ENCODE data around the gene RNPS1. TPM values are rescaled to one million over a fixed set of nuclear protein-coding genes. Genes with fewer than 3 reads are reported as not detected.
A peak's percentile ranks its signal among the peaks of the same experiment; 100 is the strongest.

RNPS1 gene
- total RNA-seq, 2 experiments from 2014 or later, result 292 to 294 TPM

DNA sequence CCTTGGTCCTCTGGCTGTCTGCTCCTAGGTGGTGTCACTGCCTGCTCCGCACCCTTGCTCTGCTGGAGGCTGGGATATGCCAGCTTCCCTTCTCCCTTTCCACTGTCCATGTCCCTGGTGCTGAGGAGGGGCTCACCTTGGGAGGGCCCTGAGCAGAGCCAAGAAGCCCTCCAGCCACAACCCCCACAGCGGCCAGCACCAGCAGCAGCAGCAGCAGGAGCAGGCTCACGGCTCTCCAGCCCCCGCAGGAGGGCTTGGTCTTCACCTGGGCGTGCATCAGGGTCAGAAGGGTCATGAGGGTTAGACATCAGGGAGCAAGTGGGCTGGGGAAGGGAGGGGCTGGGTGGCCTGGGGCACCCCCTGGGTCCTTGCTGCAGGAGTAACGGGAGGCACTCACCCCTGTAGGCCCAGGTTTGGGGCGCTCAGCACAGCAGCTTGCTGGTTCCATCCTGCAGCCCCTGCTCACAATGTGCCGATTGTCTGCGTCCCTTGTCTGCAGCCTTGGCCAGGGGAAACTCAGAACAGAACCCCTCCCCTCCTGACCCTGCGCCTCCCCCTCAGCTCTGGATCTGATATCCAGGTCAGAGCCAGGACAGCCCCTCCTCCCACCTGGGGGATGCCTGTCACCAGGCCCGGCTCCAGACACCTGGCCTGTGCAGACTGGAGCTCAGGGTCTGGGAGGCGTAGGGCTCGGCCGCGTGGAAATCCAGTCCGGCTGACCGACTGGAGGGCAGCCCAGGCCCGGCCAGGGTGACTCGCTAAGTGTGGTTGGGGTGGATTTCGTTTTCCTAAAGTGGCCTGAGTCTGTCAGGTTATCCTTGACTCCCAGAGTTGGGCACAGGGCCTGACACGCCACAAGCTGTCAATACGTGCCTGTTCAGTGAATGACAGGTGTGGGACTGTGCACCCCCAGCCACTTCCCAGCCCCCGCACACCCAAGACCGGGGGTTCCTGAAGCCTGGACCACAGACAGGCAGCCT, 57.2 kb downstream of the RNPS1 start, which contains the start of gene BRICD5:
BRICD5 (minus strand) TSS at position 478 of the 980 bp plus-strand sequence; CDS start at position 448, 30 bp downstream.
- Mint-ChIP-seq H3K9me3 (no peaks in the 10 kb centered on the region), H3K4me3 (no peak within 1 kb of the TSS), H3K36me3 (peaks cover 36% of the 10 kb centered on the region), H3K27me3 (no peaks in the 10 kb centered on the region), H3K27ac (no peak within 1 kb of the TSS), H3K4me1 (ENCODE audit: low read depth) (peaks cover 37% of the 10 kb centered on the region)
- CTCF ChIA-PET, result no interaction called here
- DNase-seq, result no peak
- POLR2A ChIA-PET, result no interaction called here
- intact Hi-C loops (cut with micrococcal nuclease), result no loop called here

DNA sequence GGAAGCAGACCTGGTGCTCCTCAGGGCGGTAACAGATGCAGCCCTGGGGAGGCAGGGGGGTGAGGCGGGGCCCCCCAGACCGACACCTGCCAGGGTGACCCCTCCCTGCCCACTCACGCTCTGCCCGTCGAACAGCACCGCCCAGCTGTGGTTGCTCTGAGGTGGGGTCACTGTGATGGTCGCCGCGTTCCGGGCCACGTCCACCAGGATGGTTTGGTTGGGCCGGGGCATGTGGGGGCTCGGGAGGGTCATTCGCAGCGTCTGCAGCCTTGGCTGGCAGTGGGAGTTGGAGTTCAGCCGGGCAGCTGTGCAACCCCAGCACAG, 58.0 kb downstream of the RNPS1 start:
- ChIA-PET CTCF (no interaction called here), POLR2A (no interaction called here)
- peaks cover 35% of the 10 kb centered on the region for H3K4me1 Mint-ChIP-seq (ENCODE audit: low read depth)
- intact Hi-C loops (cut with micrococcal nuclease), result no loop called here
- no peak overlapping the region for H3K4me3 Mint-ChIP-seq
- no peak for DNase-seq
- no peaks in the 10 kb centered on the region for H3K27me3 Mint-ChIP-seq
- no peak overlapping the region for H3K27ac Mint-ChIP-seq
- H3K9me3 Mint-ChIP-seq, result no peaks in the 10 kb centered on the region
- peaks cover 36% of the 10 kb centered on the region for H3K36me3 Mint-ChIP-seq

DNA sequence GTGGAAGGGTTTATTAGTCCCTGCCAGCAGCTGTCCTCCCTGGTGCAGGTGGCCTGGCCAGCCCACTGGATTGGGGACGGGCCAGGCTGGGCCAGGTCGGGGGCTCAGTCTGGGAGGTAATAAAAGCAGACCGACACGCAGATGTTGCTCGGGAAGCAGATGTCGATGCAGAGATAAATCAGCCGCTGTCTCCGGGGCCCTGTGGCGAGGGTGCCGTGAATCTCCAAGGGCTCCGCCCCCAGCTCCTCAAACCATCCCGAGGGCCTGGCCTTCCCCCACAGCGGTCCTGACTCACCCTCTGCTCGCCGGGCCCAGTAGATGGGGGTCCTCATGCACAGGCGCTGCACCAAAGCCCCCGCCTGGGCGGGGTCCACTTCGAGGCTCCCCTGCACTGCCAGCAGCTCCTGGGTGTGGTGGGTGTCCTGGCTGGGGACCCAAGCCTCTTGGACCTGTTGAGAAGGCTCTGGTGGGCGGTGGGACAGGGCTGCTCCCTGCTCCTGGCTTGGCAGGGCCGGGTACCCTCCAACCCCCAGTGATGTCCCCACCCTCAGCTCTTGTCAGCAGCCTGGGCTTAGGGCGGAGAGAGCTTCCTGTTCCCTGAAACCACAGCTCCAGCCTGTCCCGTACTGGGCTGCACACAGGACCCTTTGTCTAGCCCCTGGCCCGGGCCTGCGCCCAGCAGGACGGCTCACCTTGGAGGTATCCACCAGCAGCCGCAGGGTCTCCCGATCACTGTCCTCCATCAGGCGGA, 58.5 kb downstream of the RNPS1 start:
- intact Hi-C loops (cut with micrococcal nuclease), result loop anchor here (5.0 kb wide), 1 partner anchor 43 kb away; the partner anchor contains the start of gene ECI1
- H3K4me3 Mint-ChIP-seq, result no peak overlapping the region
- no peak for DNase-seq
- H3K27me3 Mint-ChIP-seq, result no peaks in the 10 kb centered on the region
- H3K9me3 Mint-ChIP-seq, result no peaks in the 10 kb centered on the region
- no peak overlapping the region for H3K27ac Mint-ChIP-seq
- H3K4me1 Mint-ChIP-seq (ENCODE audit: low read depth), result peaks cover 39% of the 10 kb centered on the region
- ChIA-PET CTCF (no interaction called here), POLR2A (no interaction called here)
- H3K36me3 Mint-ChIP-seq, result peaks cover 38% of the 10 kb centered on the region

DNA sequence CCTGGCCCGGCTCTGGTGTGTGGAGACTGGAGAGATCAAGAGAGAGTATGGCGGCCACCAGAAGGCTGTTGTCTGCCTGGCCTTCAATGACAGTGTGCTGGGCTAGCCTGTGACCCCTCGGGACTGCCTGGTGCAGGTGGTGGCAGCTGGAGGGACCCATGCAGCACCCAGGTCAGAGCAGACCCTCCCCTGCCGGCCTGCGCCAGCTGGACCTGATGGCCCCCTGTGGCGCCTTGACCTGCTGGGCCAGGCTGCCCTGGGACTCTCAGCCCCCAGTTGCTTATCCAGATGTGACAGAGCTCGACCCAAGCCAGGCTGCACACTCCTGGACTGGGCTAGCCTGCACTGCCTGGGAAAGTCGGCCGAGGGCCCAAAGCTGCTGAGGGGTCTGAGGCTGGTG, 59.2 kb downstream of the RNPS1 start:
- H3K4me1 Mint-ChIP-seq (ENCODE audit: low read depth), result peaks cover 41% of the 10 kb centered on the region
- H3K27ac Mint-ChIP-seq, result no peak overlapping the region
- H3K27me3 Mint-ChIP-seq, result no peaks in the 10 kb centered on the region
- CTCF ChIA-PET, result no interaction called here
- intact Hi-C loops (cut with micrococcal nuclease), result loop anchor here (5.0 kb wide), 1 partner anchor 44 kb away; the partner anchor contains the start of gene ECI1
- no peak for DNase-seq
- POLR2A ChIA-PET, result no interaction called here
- peaks cover 38% of the 10 kb centered on the region for H3K36me3 Mint-ChIP-seq
- no peaks in the 10 kb centered on the region for H3K9me3 Mint-ChIP-seq
- no peak overlapping the region for H3K4me3 Mint-ChIP-seq

DNA sequence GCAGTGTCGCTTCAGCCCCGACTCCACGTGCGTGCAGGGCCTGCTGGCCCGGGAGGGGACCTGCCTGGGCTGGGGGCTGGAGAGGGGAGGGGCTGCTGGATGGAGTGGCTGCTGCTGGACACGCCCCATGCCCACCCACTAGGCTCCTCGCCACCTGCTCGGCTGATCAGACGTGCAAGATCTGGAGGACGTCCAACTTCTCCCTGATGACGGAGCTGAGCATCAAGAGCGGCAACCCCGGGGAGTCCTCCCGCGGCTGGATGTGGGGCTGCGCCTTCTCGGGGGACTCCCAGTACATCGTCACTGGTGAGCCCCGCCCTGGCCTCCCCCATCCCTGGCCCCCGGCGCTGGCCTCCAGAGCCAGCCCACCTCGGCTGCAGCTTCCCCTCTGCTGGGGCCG, 59.6 kb downstream of the RNPS1 start:
- intact Hi-C loops (cut with micrococcal nuclease), result loop anchor here (5.0 kb wide), 1 partner anchor 44 kb away; the partner anchor contains the start of gene ECI1
- Mint-ChIP-seq H3K27ac (no peak overlapping the region), H3K4me3 (no peak overlapping the region), H3K36me3 (peaks cover 34% of the 10 kb centered on the region), H3K9me3 (no peaks in the 10 kb centered on the region), H3K27me3 (no peaks in the 10 kb centered on the region), H3K4me1 (ENCODE audit: low read depth) (peaks cover 41% of the 10 kb centered on the region)
- DNase-seq, result no peak
- POLR2A ChIA-PET, result no interaction called here
- CTCF ChIA-PET, result no interaction called here

DNA sequence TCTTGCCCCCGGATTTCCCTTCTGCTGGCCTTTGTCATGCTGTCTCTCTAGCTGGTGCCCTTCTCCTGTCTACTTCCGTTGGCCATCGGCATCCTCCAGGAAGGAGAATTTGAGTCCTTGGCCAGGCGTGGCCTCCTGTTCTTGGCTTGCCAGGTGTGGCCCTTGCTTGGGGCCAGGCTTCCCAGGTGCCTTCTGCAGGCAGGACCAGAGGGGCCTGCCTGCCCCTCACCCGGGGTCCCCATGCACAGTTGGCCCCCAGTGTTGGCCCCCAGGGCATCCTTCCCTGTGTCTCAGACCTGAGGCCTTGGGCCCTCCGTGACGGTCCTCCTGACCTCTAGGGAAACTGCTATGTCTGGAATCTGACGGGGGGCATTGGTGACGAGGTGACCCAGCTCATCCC, 60.1 kb downstream of the RNPS1 start:
- H3K36me3 Mint-ChIP-seq, result peaks cover 31% of the 10 kb centered on the region
- peak overlapping the region; percentile 54 for H3K27ac Mint-ChIP-seq
- no peak for DNase-seq
- ChIA-PET CTCF (no interaction called here), POLR2A (no interaction called here)
- peaks cover 37% of the 10 kb centered on the region for H3K4me1 Mint-ChIP-seq (ENCODE audit: low read depth)
- intact Hi-C loops (cut with micrococcal nuclease), result loop anchor here (5.0 kb wide), 1 partner anchor 44 kb away; the partner anchor contains the start of gene ECI1
- H3K4me3 Mint-ChIP-seq, result peak overlapping the region; percentile 49
- no peaks in the 10 kb centered on the region for H3K9me3 Mint-ChIP-seq
- H3K27me3 Mint-ChIP-seq, result no peaks in the 10 kb centered on the region

DNA sequence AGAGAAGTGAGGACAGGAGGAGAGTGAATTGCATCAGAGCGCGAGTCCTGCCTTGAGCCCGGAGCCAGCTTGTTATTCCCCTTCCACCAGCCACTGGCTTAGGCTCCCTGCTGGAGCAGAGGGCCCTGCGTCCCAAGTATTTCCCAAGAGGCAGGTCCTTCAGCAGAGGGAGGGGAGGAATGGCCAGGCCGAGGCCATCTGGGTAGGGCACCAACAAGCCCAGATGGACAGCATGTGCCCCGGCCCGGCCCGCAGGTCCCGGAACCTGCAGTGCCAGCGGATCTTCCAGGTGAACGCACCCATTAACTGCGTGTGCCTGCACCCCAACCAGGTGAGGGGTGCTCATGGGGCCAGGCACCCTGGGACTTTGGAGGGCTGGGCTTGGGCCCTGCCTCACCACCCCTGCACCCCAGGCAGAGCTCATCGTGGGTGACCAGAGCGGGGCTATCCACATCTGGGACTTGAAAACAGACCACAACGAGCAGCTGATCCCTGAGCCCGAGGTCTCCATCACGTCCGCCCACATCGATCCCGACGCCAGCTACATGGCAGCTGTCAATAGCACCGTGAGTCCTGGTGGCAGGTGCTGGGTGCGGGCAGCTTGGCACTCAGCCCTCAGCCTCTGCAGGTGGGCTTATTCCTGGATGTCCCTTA, 61.0 kb downstream of the RNPS1 start:
- POLR2A ChIA-PET, result interaction anchor here (0.6 to 2.1 kb wide), 4 partner anchors 7 to 384 kb away, joined by 3 to 13 read pairs (median 4); partner anchors contain the start of genes PGP and TRAF7
- CTCF ChIA-PET, result interaction anchor here (0.7 to 1.3 kb wide), 3 partner anchors 8 to 45 kb away, joined by 3 to 4 read pairs (median 3); partner anchors contain the start of genes ECI1 and PGP
- intact Hi-C loops (cut with micrococcal nuclease), result loop anchor here (5.0 kb wide), 1 partner anchor 45 kb away; the partner anchor contains the start of gene ECI1
- Mint-ChIP-seq H3K4me1 (ENCODE audit: low read depth) (peaks cover 29% of the 10 kb centered on the region), H3K36me3 (peaks cover 24% of the 10 kb centered on the region), H3K27me3 (no peaks in the 10 kb centered on the region), H3K4me3 (peak overlapping the region; percentile 84), H3K27ac (peak overlapping the region; percentile 77), H3K9me3 (no peaks in the 10 kb centered on the region)
- no peak for DNase-seq

DNA sequence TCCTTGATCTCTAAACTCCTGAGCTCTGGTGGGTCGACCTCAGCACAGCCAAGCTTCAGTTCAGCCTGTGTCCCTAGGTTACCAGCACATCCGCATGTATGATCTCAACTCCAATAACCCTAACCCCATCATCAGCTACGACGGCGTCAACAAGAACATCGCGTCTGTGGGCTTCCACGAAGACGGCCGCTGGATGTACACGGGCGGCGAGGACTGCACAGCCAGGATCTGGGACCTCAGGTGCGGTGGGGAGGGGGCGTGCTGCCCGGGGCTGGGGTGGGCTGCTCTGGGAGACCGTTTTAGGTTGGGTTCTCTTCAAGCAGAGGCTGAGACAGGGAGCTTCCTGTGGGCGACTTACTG, 61.5 kb downstream of the RNPS1 start:
- Mint-ChIP-seq H3K27me3 (no peaks in the 10 kb centered on the region), H3K9me3 (no peaks in the 10 kb centered on the region), H3K4me1 (ENCODE audit: low read depth) (peaks cover 26% of the 10 kb centered on the region), H3K4me3 (peak overlapping the region; percentile 84), H3K27ac (peak overlapping the region; percentile 77), H3K36me3 (peaks cover 24% of the 10 kb centered on the region)
- intact Hi-C loops (cut with micrococcal nuclease), result loop anchor here (5.0 kb wide), 1 partner anchor 46 kb away; the partner anchor contains the start of gene ECI1
- no peak for DNase-seq
- CTCF ChIA-PET, result interaction anchor here (0.7 to 1.3 kb wide), 3 partner anchors 8 to 45 kb away, joined by 3 to 4 read pairs (median 3); partner anchors contain the start of genes ECI1 and PGP
- POLR2A ChIA-PET, result interaction anchor here (0.6 to 2.1 kb wide), 5 partner anchors 8 to 384 kb away, joined by 3 to 13 read pairs (median 4); partner anchors contain the start of genes ECI1, PGP and TRAF7

DNA sequence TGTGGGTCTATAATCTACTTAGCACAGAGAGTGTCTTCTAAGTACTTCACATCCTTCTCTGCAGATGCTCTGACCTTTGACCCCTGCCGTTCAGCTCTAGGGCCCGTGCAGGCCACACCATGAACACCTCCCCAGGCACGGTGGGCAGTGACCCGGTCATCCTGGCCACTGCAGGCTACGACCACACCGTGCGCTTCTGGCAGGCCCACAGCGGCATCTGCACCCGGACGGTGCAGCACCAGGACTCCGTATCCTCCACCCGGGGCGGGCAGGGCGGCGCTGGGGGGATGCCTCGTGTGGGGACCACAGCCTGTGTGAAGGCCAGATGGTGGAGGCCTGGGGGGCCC, 62.0 kb downstream of the RNPS1 start:
- ChIA-PET POLR2A (interaction anchor here (1.4 to 2.1 kb wide), 2 partner anchors 8 to 46 kb away, joined by 6 to 13 read pairs; partner anchors contain the start of genes ECI1 and PGP), CTCF (interaction anchor here (0.7 to 1.3 kb wide), 2 partner anchors 9 to 46 kb away, joined by 3 to 4 read pairs; partner anchors contain the start of genes ECI1 and PGP)
- H3K9me3 Mint-ChIP-seq, result no peaks in the 10 kb centered on the region
- no peak for DNase-seq
- H3K36me3 Mint-ChIP-seq, result peaks cover 24% of the 10 kb centered on the region
- H3K4me1 Mint-ChIP-seq (ENCODE audit: low read depth), result peaks cover 26% of the 10 kb centered on the region
- H3K4me3 Mint-ChIP-seq, result peak overlapping the region; percentile 84
- H3K27ac Mint-ChIP-seq, result peak overlapping the region; percentile 77
- intact Hi-C loops (cut with micrococcal nuclease), result loop anchor here (1.0 to 5.0 kb wide), 3 partner anchors 9 to 46 kb away; partner anchors contain the start of genes E4F1 and ECI1
- no peaks in the 10 kb centered on the region for H3K27me3 Mint-ChIP-seq

DNA sequence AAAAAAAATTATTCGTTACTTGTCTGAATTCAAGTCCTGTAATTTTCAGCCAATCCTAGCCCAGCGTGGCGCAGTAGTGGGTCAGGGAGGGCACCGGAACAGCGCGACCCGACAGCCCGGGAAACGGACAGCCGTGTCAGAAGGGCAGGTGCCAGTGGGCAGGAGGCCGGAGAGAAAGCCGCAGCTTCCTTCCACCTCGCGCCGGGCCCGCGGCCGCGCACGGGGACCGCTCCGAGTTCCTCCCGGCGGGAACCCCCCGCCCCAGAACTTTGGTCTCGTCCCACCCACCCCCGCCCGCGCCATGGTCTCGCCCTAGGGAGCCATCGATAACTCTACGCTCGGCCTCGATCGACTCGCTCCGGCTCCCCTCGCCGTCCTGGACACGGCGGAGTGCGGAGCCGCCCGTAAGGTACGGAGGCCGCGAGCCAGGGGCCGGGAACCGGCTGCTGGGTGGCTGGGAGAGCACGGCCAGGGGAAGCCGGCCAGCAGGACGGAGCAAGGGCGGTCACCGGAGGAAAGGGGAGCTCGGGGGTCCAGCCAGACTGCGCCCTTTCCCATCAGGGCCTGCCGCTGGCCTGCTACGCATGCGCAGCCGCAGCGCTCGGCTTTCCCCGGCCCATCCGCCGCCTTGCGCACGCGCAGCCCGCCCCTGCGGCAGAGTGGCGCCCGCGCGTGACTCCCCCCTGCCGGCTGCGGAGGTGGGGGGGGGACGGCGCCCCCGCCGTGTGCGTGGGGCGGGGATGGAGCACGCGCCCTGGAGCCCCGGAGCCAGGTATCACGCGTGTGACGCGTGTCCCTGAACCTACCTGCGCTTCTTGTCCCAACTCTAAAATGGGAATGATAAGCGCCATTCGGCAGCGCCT, 62.6 kb downstream of the RNPS1 start, which contains the start of gene MLST8:
MLST8 (plus strand) TSS at position 351 of the 863 bp plus-strand sequence. CDS start 632 bp downstream, outside the sequence.
- ChIA-PET POLR2A (interaction anchor here (1.4 to 2.1 kb wide), 2 partner anchors 9 to 47 kb away, joined by 6 to 13 read pairs; partner anchors contain the start of genes ECI1 and PGP), CTCF (interaction anchor here (0.6 to 0.7 kb wide), 2 partner anchors 11 to 39 kb away, joined by 3 read pairs; no protein-coding TSS in a partner anchor)
- peaks cover 24% of the 10 kb centered on the region for H3K36me3 Mint-ChIP-seq
- peak; percentile 89 for DNase-seq
- H3K4me1 Mint-ChIP-seq (ENCODE audit: low read depth), result peaks cover 26% of the 10 kb centered on the region
- peak within 1 kb of the TSS; percentile 79 for H3K27ac Mint-ChIP-seq
- intact Hi-C loops (cut with micrococcal nuclease), result loop anchor here (1.0 to 5.0 kb wide), 3 partner anchors 10 to 47 kb away; partner anchors contain the start of genes E4F1 and ECI1
- H3K9me3 Mint-ChIP-seq, result no peaks in the 10 kb centered on the region
- peak within 1 kb of the TSS; percentile 84 for H3K4me3 Mint-ChIP-seq
- no peaks in the 10 kb centered on the region for H3K27me3 Mint-ChIP-seq
